Endothelial cell of umbilical vein (primary cell): ENCODE measurements around the gene SULT1A2. TPM values are rescaled to one million over a fixed set of nuclear protein-coding genes. Genes with fewer than 3 reads are reported as not detected.

Experiments
- BruUV-seq: library from RNA; stranded (reverse); fragments of 400-500 nt; replicated peaks from 2 replicates; lab custom pipeline; 2021; lab: Mats Ljungman, UMichigan
- CTCF ChIA-PET: fragments of 300-600, 350-600 bp; sonication (Branson Sonifier 250); formaldehyde crosslinking; loops from one replicate; lab custom pipeline; 2021; ENCODE audit warnings: antibody characterized with exemption, inconsistent platforms; lab: Charles Lee
- POLR2A ChIA-PET: fragments of 300-600, 350-600 bp; sonication (Branson Sonifier 250); formaldehyde crosslinking; loops from one replicate; lab custom pipeline; 2021; ENCODE audit warnings: antibody characterized with exemption, inconsistent platforms; lab: Charles Lee
- DNase-seq: peaks from one replicate; pipeline ENCODE4 v3.0.0-alpha.2; 2011; ENCODE audit warnings: low read depth, low spot score
- FAIRE-seq: peaks from 2 replicates; lab custom pipeline; 2011; peaks lifted over from hg19 to GRCh38; lab: Jason Lieb, UNC
- H2AFZ ChIP-seq: 2 replicates; pipeline ENCODE4 v1.6.0; 2012; ENCODE audit warnings: low read depth, low read length, control low read depth, inconsistent platforms
- H3K27ac ChIP-seq: 2 replicates; pipeline ENCODE4 v1.5.1; 2011; ENCODE audit warnings: low read depth, mild to moderate bottlenecking, control low read depth, low read length, moderate library complexity; ENCODE audit not compliant: insufficient read depth
- H3K27me3 ChIP-seq, 2 experiments: 2 replicates each; pipeline versions ENCODE4 v1.6.0 to v1.6.1; 2011; ENCODE audit warnings: low read length in 2 of 2, mixed read lengths in 1 of 2; ENCODE audit not compliant: control insufficient read depth in 2 of 2, insufficient read depth in 2 of 2
- H3K36me3 ChIP-seq, 2 experiments: 2 replicates in 1 of 2; 3 replicates in 1 of 2; pipeline ENCODE4 v1.5.1; 2011; ENCODE audit warnings: low read length in 2 of 2, mild to moderate bottlenecking in 1 of 2, moderate library complexity in 1 of 2; ENCODE audit not compliant: control insufficient read depth in 2 of 2, insufficient read depth in 2 of 2; ENCODE audit errors: extremely low read depth in 1 of 2
- H3K4me1 ChIP-seq: 3 replicates; pipeline ENCODE4 v1.5.1; 2011; ENCODE audit warnings: mild to moderate bottlenecking, low read length; ENCODE audit not compliant: control insufficient read depth, insufficient read depth; ENCODE audit errors: extremely low read depth
- H3K4me2 ChIP-seq: 2 replicates; pipeline ENCODE4 v1.6.1; 2011; ENCODE audit warnings: low read length, control low read depth, mixed read lengths; ENCODE audit not compliant: insufficient read depth
- H3K4me3 ChIP-seq, 3 experiments: fragments of 200-600 bp in 1 of 3; sonication (generic), shearing (Covaris generic) in 1 of 3; replicated peaks in 1 of 3; 2 replicates each; pipeline ENCODE4 v1.5.1; 2011 to 2016; ENCODE audit warnings: control low read depth in 3 of 3, low read length in 3 of 3, mild to moderate bottlenecking in 2 of 3, inconsistent platforms in 1 of 3, low read depth in 1 of 3, moderate library complexity in 1 of 3; ENCODE audit not compliant: insufficient read depth in 1 of 3
- H3K79me2 ChIP-seq: 2 replicates; pipeline ENCODE4 v1.6.0; 2012; ENCODE audit warnings: low read length, inconsistent platforms; ENCODE audit not compliant: control insufficient read depth, insufficient read depth
- H3K9ac ChIP-seq: replicated peaks from 2 replicates; pipeline ENCODE3; 2011; ENCODE audit warnings: low read length, control low read depth; ENCODE audit not compliant: insufficient read depth; ENCODE audit errors: extremely low read depth
- H3K9me1 ChIP-seq: replicated peaks from 3 replicates; pipeline ENCODE4 v1.6.0; 2011; ENCODE audit warnings: mild to moderate bottlenecking, low read length; ENCODE audit not compliant: control insufficient read depth, insufficient read depth; ENCODE audit errors: extremely low read depth
- H3K9me3 ChIP-seq: replicated peaks from 2 replicates; pipeline ENCODE4 v1.5.1; 2012; ENCODE audit warnings: low read length, inconsistent platforms; ENCODE audit not compliant: control insufficient read depth, insufficient read depth
- H4K20me1 ChIP-seq: replicated peaks from 2 replicates; pipeline ENCODE3; 2011; ENCODE audit warnings: mild to moderate bottlenecking, low read length; ENCODE audit not compliant: control insufficient read depth, insufficient read depth; ENCODE audit errors: extremely low read depth
- EZH2 ChIP-seq: IDR thresholded peaks from 2 replicates; pipeline ENCODE4 v1.6.1; 2012; ENCODE audit warnings: borderline replicate concordance, low read depth, mild to moderate bottlenecking, moderate library complexity, low read length, inconsistent platforms; ENCODE audit not compliant: severe bottlenecking
- FOS ChIP-seq: IDR thresholded peaks from 2 replicates; pipeline ENCODE4 v1.6.1; 2011; ENCODE audit warnings: mild to moderate bottlenecking, low read length, moderate library complexity, borderline replicate concordance; ENCODE audit not compliant: insufficient read depth
- GATA2 ChIP-seq: IDR thresholded peaks from 2 replicates; pipeline ENCODE4 v1.7.0; 2011; ENCODE audit warnings: low read depth, mild to moderate bottlenecking, moderate library complexity, mixed read lengths, low read length; ENCODE audit not compliant: insufficient read length, insufficient read depth
- JUN ChIP-seq: IDR thresholded peaks from 2 replicates; pipeline ENCODE4 v1.6.1; 2011; ENCODE audit warnings: borderline replicate concordance, low read depth; ENCODE audit not compliant: insufficient read length, insufficient read depth
- MAX ChIP-seq: IDR thresholded peaks from 2 replicates; pipeline ENCODE4 v1.6.1; 2011; ENCODE audit not compliant: insufficient read depth, insufficient read length
- MYC ChIP-seq: IDR thresholded peaks from one replicate; pipeline ENCODE4 v1.6.1; 2011; ENCODE audit warnings: mild to moderate bottlenecking, low read depth, low read length
- POLR2AphosphoS5 ChIP-seq: IDR thresholded peaks from 2 replicates; pipeline ENCODE4 v1.6.1; 2012; ENCODE audit warnings: low read depth, mild to moderate bottlenecking, control low read depth, low read length, moderate library complexity; ENCODE audit not compliant: insufficient read depth
- dilution Hi-C: fragments of 300-500 bp; cut with MboI; formaldehyde crosslinking; loops from one replicate; pipeline ENCODE4 v1.15.0; 2019; ENCODE audit warnings: low sequenced_read_pairs; ENCODE audit not compliant: extremely low pct_ligation_motif_present
- intact Hi-C: fragments of 100-400 bp; cut with micrococcal nuclease; formaldehyde crosslinking; loops from one replicate; pipeline ENCODE4 v1.10.0; 2022
- polyA plus RNA-seq, 4 experiments: library from polyadenylated mRNA; depleted of rRNA in 3 of 4; stranded (reverse) in 3 of 4; unstranded in 1 of 4; fragments of >200 nt; gene quantifications; 2 replicates each; pipeline versions ENCODE4 v1.2.1 to v1.2.3, GENCODE V29; 2011 to 2012; ENCODE audit warnings: missing spikeins in 1 of 4
- total RNA-seq: library from RNA; stranded (reverse); gene quantifications from 2 replicates; pipeline ENCODE4 v1.2.3, GENCODE V29; 2021
- TF ChIP-seq, protein P1 (sequence below), 2 donors: IDR thresholded peaks; 1 replicate in 1 of 2; 2 replicates in 1 of 2; pipeline ENCODE4 v1.5.1; 2011; ENCODE audit warnings: low read length in 2 of 2, mild to moderate bottlenecking in 2 of 2, moderate library complexity in 2 of 2, control low read depth in 1 of 2, inconsistent platforms in 1 of 2, low read depth in 1 of 2; ENCODE audit not compliant: insufficient read depth in 1 of 2; ENCODE audit errors: extremely low read depth in 1 of 2

Gene SULT1A2
- total and polyA plus RNA-seq, 2 donors (not counting 3 experiments of a cell fraction or from before 2014, with no cell fraction given), result not detected

- Histone ChIP-seq H3K9ac (no peak overlapping the region), H4K20me1 (no peaks in the 10 kb centered on the region), H3K27me3 (no peaks in the 10 kb centered on the region), H2AFZ (no peak overlapping the region), H3K4me2 (no peak overlapping the region), H3K9me3 (no peaks in the 10 kb centered on the region), H3K36me3 (no peaks in the 10 kb centered on the region), H3K4me1 (peaks cover 6% of the 10 kb centered on the region), H3K79me2 (no peaks in the 10 kb centered on the region), H3K9me1 (no peaks in the 10 kb centered on the region), H3K4me3 (no peak overlapping the region), H3K27ac (no peak overlapping the region)
- BruUV-seq, result no TSS peak
- intact Hi-C loops, result no loop called here
- TF ChIP-seq EZH2 (no peak), FOS (no peak), MYC (no peak), MAX (no peak), POLR2AphosphoS5 (no peak), JUN (no peak), GATA2 (no peak)
- TF ChIP-seq, protein P1, sequence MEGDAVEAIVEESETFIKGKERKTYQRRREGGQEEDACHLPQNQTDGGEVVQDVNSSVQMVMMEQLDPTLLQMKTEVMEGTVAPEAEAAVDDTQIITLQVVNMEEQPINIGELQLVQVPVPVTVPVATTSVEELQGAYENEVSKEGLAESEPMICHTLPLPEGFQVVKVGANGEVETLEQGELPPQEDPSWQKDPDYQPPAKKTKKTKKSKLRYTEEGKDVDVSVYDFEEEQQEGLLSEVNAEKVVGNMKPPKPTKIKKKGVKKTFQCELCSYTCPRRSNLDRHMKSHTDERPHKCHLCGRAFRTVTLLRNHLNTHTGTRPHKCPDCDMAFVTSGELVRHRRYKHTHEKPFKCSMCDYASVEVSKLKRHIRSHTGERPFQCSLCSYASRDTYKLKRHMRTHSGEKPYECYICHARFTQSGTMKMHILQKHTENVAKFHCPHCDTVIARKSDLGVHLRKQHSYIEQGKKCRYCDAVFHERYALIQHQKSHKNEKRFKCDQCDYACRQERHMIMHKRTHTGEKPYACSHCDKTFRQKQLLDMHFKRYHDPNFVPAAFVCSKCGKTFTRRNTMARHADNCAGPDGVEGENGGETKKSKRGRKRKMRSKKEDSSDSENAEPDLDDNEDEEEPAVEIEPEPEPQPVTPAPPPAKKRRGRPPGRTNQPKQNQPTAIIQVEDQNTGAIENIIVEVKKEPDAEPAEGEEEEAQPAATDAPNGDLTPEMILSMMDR (IDR thresholded peaks at IDR 0.05; ENCODE audit: extremely low read depth in 1 of 2, insufficient read depth in 1 of 2, low read depth in 1 of 2, low read length in 2 of 2), result no peak
- ChIA-PET POLR2A (no interaction called here), CTCF (no interaction called here)
- FAIRE-seq (no peak), DNase-seq (no peak)
- dilution Hi-C loops, result no loop called here
Measured at GRCh38 chr16:28562199-28562598, 34.7 kb downstream of the SULT1A2 start.
